BJ (cell line): ENCODE data around the gene LAMA3. TPM values are rescaled to one million over a fixed set of nuclear protein-coding genes. Genes with fewer than 3 reads are reported as not detected.

Experiments
- CTCF ChIA-PET: fragments of 350-600 bp; formaldehyde crosslinking; extraction: SDS; loops from one replicate; lab custom pipeline; 2021; ENCODE audit warnings: antibody characterized with exemption, inconsistent platforms; lab: Yijun Ruan, JAX
- POLR2A ChIA-PET: fragments of 300-600 bp; sonication (Branson Sonifier 250); formaldehyde crosslinking; extraction: SDS; loops from one replicate; lab custom pipeline; 2021; ENCODE audit warnings: antibody characterized with exemption; lab: Charles Lee
- DNase-seq: peaks from one replicate; pipeline ENCODE4 v3.0.0-alpha.2; 2011; ENCODE audit warnings: low read depth
- H3K27me3 ChIP-seq: 2 replicates; pipeline ENCODE4 v1.6.0; 2011; ENCODE audit warnings: low read length; ENCODE audit not compliant: control insufficient read depth, insufficient read depth
- H3K36me3 ChIP-seq: 2 replicates; pipeline ENCODE4 v1.5.1; 2011; ENCODE audit warnings: low read length; ENCODE audit not compliant: control insufficient read depth, insufficient read depth
- H3K4me3 ChIP-seq: 2 replicates; pipeline ENCODE4 v1.5.1; 2011; ENCODE audit warnings: low read depth, mild to moderate bottlenecking, control low read depth, low read length
- CTCF ChIP-seq: IDR thresholded peaks from 2 replicates; pipeline ENCODE4 v1.5.1; 2011; ENCODE audit warnings: low read depth, mild to moderate bottlenecking, control low read depth, inconsistent platforms, low read length, moderate library complexity; ENCODE audit not compliant: insufficient read depth
- polyA plus RNA-seq: library from polyadenylated mRNA; depleted of rRNA; stranded (reverse); fragments of >200 nt; gene quantifications from 2 replicates; pipeline ENCODE4 v1.2.3, GENCODE V29; 2011

LAMA3 gene
- polyA plus RNA-seq, 1 experiment = 5.6 TPM

DNA sequence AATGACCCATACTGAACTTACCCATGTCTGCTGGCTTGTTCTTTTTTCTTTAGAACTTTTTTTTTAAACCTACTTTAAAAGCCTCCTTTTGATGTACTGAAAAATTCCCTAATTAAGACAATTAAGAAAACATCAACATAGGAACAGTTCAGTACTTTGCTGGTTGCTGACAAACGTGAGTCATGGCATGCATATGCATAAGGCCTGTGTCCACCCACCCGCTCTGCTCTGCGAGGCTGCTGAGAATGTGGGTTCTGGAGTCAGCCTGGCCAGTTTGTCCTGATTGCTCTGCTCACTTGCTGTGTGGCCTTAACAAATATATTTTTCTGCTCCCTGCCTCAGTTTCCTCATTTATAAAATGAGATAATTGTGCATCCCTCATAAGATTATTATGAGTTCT, 27.3 kb downstream of the LAMA3 start:
- ChIA-PET CTCF (no interaction called here), POLR2A (no interaction called here)
- no peak for TF ChIP-seq CTCF
- no peak overlapping the region for H3K4me3 ChIP-seq
- no peaks in the 10 kb centered on the region for H3K27me3 ChIP-seq
- H3K36me3 ChIP-seq = no peaks in the 10 kb centered on the region
- peak; percentile 49 for DNase-seq

DNA sequence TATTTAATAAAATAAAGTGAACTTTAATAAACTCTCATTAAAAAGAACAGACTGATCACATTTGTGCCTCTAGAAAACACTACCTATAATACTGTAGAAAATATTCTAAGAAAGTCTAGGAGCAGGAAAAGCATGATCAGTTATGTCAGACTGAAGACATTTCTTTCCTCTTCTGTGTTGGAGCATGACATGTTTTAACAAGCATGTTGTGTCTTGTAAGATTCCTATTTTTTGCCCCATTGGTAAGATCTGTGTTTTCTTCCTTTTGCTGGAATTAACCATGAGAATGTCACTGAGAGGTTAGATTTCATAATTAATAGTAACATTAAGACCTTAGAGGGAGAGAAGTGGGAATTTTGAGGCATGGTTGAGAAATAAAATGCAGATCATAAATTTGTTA, 27.7 kb downstream of the LAMA3 start:
- no peak for TF ChIP-seq CTCF
- POLR2A ChIA-PET = no interaction called here
- no peak for DNase-seq
- H3K4me3 ChIP-seq = no peak overlapping the region
- CTCF ChIA-PET = no interaction called here
- H3K27me3 ChIP-seq = no peaks in the 10 kb centered on the region
- no peaks in the 10 kb centered on the region for H3K36me3 ChIP-seq

- ChIA-PET CTCF (interaction anchor here (3.2 kb wide), 1 partner anchor 15 kb away, joined by 12 read pairs; no protein-coding TSS in a partner anchor), POLR2A (no interaction called here)
- no peak overlapping the region for H3K4me3 ChIP-seq
- TF ChIP-seq CTCF = no peak
- no peaks in the 10 kb centered on the region for H3K27me3 ChIP-seq
- no peaks in the 10 kb centered on the region for H3K36me3 ChIP-seq
- DNase-seq = no peak
Measured at GRCh38 chr18:23718243-23718720, 29.0 kb downstream of the LAMA3 start.

DNA sequence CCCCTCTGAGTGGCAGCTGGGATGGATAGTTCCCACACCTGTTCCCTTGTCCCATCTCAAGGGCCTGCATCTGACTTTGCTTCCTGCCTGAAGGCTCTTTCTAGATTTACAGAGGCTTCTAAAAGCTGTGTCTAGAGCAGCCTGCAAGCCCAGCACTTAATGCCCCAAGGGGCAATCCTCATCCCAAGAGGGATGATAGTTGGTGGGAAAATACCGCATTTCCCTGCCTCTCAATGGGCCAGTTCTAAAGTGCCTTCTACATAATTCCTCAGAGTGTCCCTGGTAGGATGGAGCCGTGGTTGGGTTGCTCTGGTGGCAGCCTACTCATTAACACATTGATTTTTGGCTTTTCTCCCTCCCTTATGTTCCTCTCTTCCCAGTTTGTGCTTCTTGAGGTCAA, 29.5 kb downstream of the LAMA3 start:
- Histone ChIP-seq H3K36me3 (no peaks in the 10 kb centered on the region), H3K4me3 (no peak overlapping the region), H3K27me3 (no peaks in the 10 kb centered on the region)
- POLR2A ChIA-PET = no interaction called here
- no peak for DNase-seq
- TF ChIP-seq CTCF = no peak
- CTCF ChIA-PET = interaction anchor here (3.2 kb wide), 1 partner anchor 15 kb away, joined by 12 read pairs; no protein-coding TSS in a partner anchor

GRCh38 chr18:23719634-23720201, 30.5 kb downstream of the LAMA3 start:
- TF ChIP-seq CTCF = no peak
- peak; percentile 98 for DNase-seq
- Histone ChIP-seq H3K27me3 (no peaks in the 10 kb centered on the region), H3K36me3 (no peaks in the 10 kb centered on the region), H3K4me3 (no peak overlapping the region)
- POLR2A ChIA-PET = interaction anchor here (0.6 kb wide), 3 partner anchors 8 to 215 kb away, joined by 7 to 17 read pairs (median 7); no protein-coding TSS in a partner anchor
- CTCF ChIA-PET = interaction anchor here (0.6 to 3.2 kb wide), 4 partner anchors 12 to 201 kb away, joined by 3 to 12 read pairs (median 4); no protein-coding TSS in a partner anchor
